K562 treated with DMSO at 1 percent for 4 hours (cell line): ENCODE results near the gene PAPPA. TPM values are rescaled to one million over a fixed set of nuclear protein-coding genes. Genes with fewer than 3 reads are reported as not detected.

Experiments used
- total RNA-seq: library from RNA; unstranded; fragments of 300-600 nt; gene quantifications from 2 replicates; pipeline ENCODE4 v1.2.3, GENCODE V29; 2022; ENCODE audit not compliant: insufficient read depth

PAPPA gene
- total RNA-seq: 1.1 and 1.4 TPM in 2 replicates

GRCh38 chr9:116153765-116154333 is at the start of gene PAPPA:
Gene PAPPA (plus strand): TSS chr9:116153791. CDS start chr9:116154173, 382 bp downstream.

